Activated CD4-positive, CD25-positive, alpha-beta regulatory T cell treated with anti-CD3 and anti-CD28 coated beads, Interleukin-2, amount 50 U/mL, for 72 hours (primary cell): ENCODE measurements around the gene PQBP1.
A peak's percentile ranks its signal among the peaks of the same experiment; 100 is the strongest.

Experiments
- DNase-seq: peaks from one replicate; pipeline ENCODE4 v3.0.0; 2021

PQBP1 gene

GRCh38 chrX:48902135-48902534 is 4.4 kb downstream of the PQBP1 start:
- no peak for DNase-seq

- DNase-seq = no peak
Observed at GRCh38 chrX:48902776-48903175, 5.0 kb downstream of the PQBP1 start.

- DNase-seq = no peak
Observed at GRCh38 chrX:48903290-48903689, 5.6 kb downstream of the PQBP1 start.

GRCh38 chrX:48904180-48904579 is 6.5 kb downstream of the PQBP1 start:
- no peak for DNase-seq

GRCh38 chrX:48904626-48905025 is 6.9 kb downstream of the PQBP1 start:
- no peak for DNase-seq

GRCh38 chrX:48905090-48905790 is 7.5 kb downstream of the PQBP1 start:
- no peak for DNase-seq

GRCh38 chrX:48908600-48908999 is 10.9 kb downstream of the PQBP1 start:
- no peak for DNase-seq

GRCh38 chrX:48909703-48910294 is 12.1 kb downstream of the PQBP1 start:
- no peak for DNase-seq

GRCh38 chrX:48910926-48911411 is 13.2 kb downstream of the PQBP1 start:
- DNase-seq = no peak

GRCh38 chrX:48911412-48912182 is 13.9 kb downstream of the PQBP1 start, which contains the start of gene SLC35A2:
SLC35A2 (minus strand) TSS chrX:48911646; CDS start chrX:48911636, 10 bp downstream.
- DNase-seq = peak; percentile 87

GRCh38 chrX:48913605-48914366 is 16.1 kb downstream of the PQBP1 start:
- DNase-seq = no peak

GRCh38 chrX:48914593-48915493 is 17.1 kb downstream of the PQBP1 start:
- DNase-seq = no peak

- peak; percentile 87 for DNase-seq
Observed at GRCh38 chrX:48917139-48918001, 19.6 kb downstream of the PQBP1 start.

- no peak for DNase-seq
Observed at GRCh38 chrX:48918301-48918642, 20.5 kb downstream of the PQBP1 start.

GRCh38 chrX:48918643-48919340 is 21.1 kb downstream of the PQBP1 start, which contains the start of gene PIM2:
PIM2 (minus strand) TSS chrX:48919024; CDS start chrX:48918834, 190 bp downstream.
- peak; percentile 89 for DNase-seq

- DNase-seq = peak; percentile 63
Observed at GRCh38 chrX:48919360-48919841, 21.7 kb downstream of the PQBP1 start.

- no peak for DNase-seq
Observed at GRCh38 chrX:48919947-48920717, 22.4 kb downstream of the PQBP1 start.

GRCh38 chrX:48920718-48921104 is 23.0 kb downstream of the PQBP1 start:
- DNase-seq = no peak

- no peak for DNase-seq
Observed at GRCh38 chrX:48923771-48924170, 26.0 kb downstream of the PQBP1 start.
